Measurements from ENCODE around the gene LAMC3.

LAMC3 gene

DNA sequence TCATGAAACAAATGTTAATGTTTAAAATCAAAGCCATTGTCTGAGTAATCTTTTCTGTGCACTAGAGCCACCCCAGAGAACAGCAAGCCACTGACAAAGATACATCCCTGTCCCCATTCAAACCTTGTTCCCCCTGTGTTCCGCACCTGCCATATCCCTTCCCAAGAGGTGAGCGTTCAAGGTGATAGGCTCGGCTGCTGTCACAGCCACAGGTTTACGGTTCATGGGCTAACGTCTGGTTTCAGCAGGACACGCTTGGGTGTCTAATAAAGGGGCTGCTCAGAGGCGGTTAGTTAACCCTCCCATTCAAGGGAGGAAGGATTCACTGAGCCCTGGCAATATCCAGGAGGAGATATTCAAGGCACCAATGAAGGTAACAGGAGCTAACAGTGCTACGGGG, 24.5 kb upstream of the LAMC3 start:
- DNase-seq (no peak), ATAC-seq (no peak)
- no peaks in the 10 kb centered on the region for H3K36me3 Mint-ChIP-seq (ENCODE audit: low read depth)
- no peaks in the 10 kb centered on the region for H3K27me3 Mint-ChIP-seq
- no peaks in the 10 kb centered on the region for H3K9me3 Mint-ChIP-seq
- H3K4me1 Mint-ChIP-seq = no peaks in the 10 kb centered on the region
- H3K27ac Mint-ChIP-seq = no peak overlapping the region
- H3K4me3 Mint-ChIP-seq = no peak overlapping the region

DNA sequence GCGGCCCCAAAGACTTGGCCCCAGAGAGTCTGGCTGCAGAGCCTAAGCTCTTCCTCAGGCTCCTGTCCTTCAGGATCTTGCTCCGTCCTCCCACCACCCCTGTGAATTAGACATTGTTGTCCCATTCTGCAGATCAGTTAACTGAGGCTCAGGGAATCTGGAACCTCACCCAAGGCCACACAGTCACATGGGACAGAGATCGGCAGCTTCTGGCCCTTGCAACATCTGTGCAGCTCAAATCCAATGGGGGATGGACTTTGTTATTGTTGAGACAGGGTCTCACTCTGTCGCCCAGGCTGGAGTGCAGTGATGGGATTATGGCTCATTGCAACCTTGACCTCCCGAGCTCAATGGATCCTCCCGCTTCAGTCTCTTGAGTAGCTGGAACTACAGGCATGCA, 23.9 kb upstream of the LAMC3 start:
- no peaks in the 10 kb centered on the region for H3K36me3 Mint-ChIP-seq (ENCODE audit: low read depth)
- no peak for DNase-seq
- H3K9me3 Mint-ChIP-seq = no peaks in the 10 kb centered on the region
- no peak overlapping the region for H3K27ac Mint-ChIP-seq
- H3K4me1 Mint-ChIP-seq = no peaks in the 10 kb centered on the region
- H3K4me3 Mint-ChIP-seq = no peak overlapping the region
- ATAC-seq = no peak
- no peaks in the 10 kb centered on the region for H3K27me3 Mint-ChIP-seq

DNA sequence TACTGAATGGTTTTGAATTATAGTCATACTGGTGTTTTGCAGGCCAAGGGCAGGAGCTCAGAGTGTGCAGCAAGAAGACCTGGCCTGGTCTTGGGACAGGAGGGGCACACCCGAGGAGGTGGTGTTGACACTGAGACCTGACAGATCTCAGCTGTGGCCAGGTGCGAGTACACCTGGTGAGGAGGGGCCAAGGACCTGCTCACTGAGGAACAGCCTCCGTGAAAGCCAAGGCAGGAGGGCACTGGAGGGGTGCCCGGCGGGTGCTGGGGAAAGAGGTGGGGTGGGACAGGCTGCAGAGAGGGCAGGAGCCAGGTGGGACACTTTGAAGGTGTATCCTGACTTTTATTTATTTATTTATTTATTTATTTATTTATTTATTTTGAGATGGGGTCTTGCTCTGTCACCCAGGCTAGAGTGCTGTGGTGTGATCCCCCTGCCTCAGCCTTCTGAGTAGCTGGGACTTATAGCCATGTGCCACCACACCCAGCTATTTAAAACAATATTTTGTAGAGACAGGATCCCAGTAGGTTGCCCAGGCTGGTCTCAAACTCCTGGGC, 23.3 kb upstream of the LAMC3 start:
- Mint-ChIP-seq H3K27me3 (no peaks in the 10 kb centered on the region), H3K4me1 (no peaks in the 10 kb centered on the region), H3K9me3 (no peaks in the 10 kb centered on the region), H3K36me3 (ENCODE audit: low read depth) (no peaks in the 10 kb centered on the region), H3K4me3 (no peak overlapping the region), H3K27ac (no peak overlapping the region)
- DNase-seq (no peak), ATAC-seq (no peak)

DNA sequence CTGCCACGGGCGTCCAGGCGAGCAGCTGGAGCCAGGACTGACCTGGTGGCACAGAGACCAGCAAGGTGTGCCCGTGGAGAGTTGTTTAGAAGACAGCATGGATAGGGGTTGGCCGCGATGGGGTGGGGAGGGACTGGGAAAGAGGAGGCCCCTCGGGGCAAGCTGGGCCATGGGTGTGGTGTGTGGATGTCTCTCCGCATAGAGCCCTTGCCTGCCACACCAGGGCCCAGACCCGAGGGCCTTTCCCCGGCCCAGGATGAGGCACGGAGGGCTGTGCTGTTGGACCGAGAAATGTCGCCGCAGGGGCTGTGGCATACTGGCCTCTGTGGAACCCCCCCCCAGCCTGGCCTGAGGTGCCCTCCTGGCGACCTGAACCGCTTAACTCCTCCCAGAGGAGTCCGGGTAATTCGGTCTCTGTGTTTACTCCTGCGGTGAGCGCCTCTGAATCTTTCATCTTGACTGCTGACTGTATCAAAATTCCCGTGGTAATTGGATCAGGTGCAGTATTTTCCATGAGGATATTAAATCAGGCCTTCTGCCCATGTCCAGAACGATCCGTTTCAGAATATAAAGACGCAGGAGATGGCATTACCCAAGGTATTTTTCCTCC, 22.5 kb upstream of the LAMC3 start:
- DNase-seq = no peak
- H3K9me3 Mint-ChIP-seq = no peaks in the 10 kb centered on the region
- no peaks in the 10 kb centered on the region for H3K27me3 Mint-ChIP-seq
- no peak overlapping the region for H3K27ac Mint-ChIP-seq
- no peak overlapping the region for H3K4me3 Mint-ChIP-seq
- no peak for ATAC-seq
- no peaks in the 10 kb centered on the region for H3K4me1 Mint-ChIP-seq
- no peaks in the 10 kb centered on the region for H3K36me3 Mint-ChIP-seq (ENCODE audit: low read depth)

DNA sequence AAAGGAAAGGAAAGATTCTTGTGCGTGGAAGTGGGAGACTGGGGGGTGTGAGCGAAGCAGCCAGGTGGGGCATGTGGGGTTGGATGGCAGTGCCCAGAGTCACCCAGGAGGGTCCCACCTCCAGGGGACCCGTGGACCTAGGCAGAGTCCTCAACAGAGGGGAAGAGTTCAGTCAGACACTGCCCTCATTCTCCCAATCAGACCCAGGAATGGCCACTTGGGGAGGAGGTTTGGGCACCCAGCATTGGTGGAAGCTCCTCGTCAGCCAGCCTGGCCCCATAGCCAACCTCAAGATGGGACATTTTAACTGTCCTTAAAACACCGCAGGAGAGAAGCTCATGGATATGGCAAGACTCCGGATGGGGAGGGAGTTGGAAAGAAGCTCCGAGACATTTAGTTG, 21.9 kb upstream of the LAMC3 start:
- no peaks in the 10 kb centered on the region for H3K27me3 Mint-ChIP-seq
- H3K27ac Mint-ChIP-seq = no peak overlapping the region
- DNase-seq (no peak), ATAC-seq (no peak)
- no peaks in the 10 kb centered on the region for H3K4me1 Mint-ChIP-seq
- no peaks in the 10 kb centered on the region for H3K9me3 Mint-ChIP-seq
- no peaks in the 10 kb centered on the region for H3K36me3 Mint-ChIP-seq (ENCODE audit: low read depth)
- no peak overlapping the region for H3K4me3 Mint-ChIP-seq

DNA sequence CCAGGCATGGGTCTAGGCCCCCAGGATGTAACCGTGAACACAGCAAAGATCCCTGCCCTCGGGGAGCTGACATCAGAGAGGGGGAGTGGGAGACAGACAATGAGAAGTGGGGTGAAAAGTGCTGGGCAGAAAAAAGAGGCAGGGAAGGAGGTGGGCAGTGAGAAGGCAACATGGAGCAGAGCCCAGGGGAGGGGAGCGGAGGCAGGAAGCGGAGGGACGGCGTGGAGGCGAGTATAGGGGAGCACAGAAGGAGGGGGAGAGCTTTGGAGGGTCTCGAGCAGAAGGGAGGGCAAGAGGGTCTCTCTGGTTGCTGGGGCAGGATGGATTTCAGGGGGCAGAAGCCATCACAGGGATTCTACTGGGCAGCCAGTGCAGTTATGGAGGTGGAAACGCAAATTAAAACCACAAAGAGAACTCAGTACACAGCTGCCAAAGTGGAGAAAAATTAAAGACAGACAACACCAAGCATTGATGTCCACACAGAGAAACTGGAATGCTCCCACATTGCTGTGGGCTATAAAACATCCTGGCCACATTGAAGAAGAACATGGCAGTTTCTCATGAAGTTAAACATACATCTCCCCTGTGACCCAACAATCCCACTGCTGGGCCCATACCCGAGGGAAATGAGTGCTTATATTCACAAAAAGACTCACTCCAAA, 21.1 kb upstream of the LAMC3 start:
- no peak for DNase-seq
- Mint-ChIP-seq H3K4me1 (no peaks in the 10 kb centered on the region), H3K27ac (no peak overlapping the region), H3K36me3 (ENCODE audit: low read depth) (no peaks in the 10 kb centered on the region), H3K4me3 (no peak overlapping the region), H3K27me3 (no peaks in the 10 kb centered on the region), H3K9me3 (no peaks in the 10 kb centered on the region)
- ATAC-seq = no peak

DNA sequence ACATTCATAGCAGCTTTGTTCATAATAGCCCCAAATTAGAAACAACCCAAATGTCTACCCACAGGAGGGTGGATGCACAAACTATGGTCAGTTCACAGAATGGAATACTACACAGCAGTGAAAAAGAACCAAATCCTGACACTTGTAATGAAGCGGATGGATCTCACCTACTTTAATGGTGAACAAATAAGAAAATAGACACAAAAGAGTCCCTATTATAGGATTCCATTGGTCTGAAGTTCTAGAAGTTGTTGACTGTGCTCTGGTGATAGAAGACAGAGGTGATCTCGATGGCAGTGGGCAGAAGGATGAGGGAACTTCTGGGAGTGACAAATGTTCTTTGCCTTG, 20.6 kb upstream of the LAMC3 start:
- ATAC-seq (no peak), DNase-seq (no peak)
- no peak overlapping the region for H3K4me3 Mint-ChIP-seq
- H3K27ac Mint-ChIP-seq = no peak overlapping the region
- H3K9me3 Mint-ChIP-seq = no peaks in the 10 kb centered on the region
- no peaks in the 10 kb centered on the region for H3K4me1 Mint-ChIP-seq
- no peaks in the 10 kb centered on the region for H3K27me3 Mint-ChIP-seq
- H3K36me3 Mint-ChIP-seq (ENCODE audit: low read depth) = no peaks in the 10 kb centered on the region

DNA sequence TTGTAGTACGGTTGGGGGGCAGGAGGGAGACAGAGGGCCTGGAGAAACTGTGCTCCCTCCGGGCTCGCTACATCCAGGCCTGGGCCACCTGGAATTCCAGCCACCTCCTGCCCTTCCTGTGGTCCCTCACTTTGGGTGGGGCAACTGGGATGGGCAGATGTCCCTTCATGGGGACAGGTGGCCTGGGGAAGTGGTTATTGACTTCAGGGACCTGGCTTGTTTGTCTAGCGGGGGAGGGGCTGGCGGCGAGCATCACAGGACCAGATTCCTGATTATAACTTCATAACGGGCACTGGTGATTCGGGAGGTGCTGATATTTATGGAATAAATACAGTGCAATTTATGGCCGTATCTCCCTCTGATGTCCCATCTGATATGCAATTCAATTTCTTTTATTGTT, 20.1 kb upstream of the LAMC3 start:
- no peaks in the 10 kb centered on the region for H3K27me3 Mint-ChIP-seq
- no peak overlapping the region for H3K27ac Mint-ChIP-seq
- DNase-seq (no peak), ATAC-seq (no peak)
- H3K4me3 Mint-ChIP-seq = no peak overlapping the region
- H3K9me3 Mint-ChIP-seq = no peaks in the 10 kb centered on the region
- no peaks in the 10 kb centered on the region for H3K4me1 Mint-ChIP-seq
- H3K36me3 Mint-ChIP-seq (ENCODE audit: low read depth) = no peaks in the 10 kb centered on the region

DNA sequence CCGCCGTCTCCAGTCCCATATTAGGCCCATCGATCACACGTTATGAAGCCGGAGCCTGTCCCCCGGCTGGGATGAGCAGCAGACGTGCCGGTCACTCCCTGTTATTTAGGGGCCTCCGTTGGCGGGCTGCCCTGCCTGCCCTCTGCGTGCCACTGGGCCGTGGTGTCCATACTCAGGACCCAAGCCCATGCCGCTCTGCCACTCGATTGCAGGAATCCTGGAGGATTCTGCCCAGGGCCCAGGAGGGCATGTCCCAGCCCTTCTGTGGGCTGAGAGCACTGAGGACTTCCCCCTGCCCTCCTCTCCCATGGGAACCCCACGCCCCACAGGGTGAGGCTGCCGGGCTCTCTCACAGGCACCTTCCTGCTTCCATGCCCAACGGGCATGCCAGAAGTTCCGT, 19.6 kb upstream of the LAMC3 start:
- no peak overlapping the region for H3K4me3 Mint-ChIP-seq
- H3K27ac Mint-ChIP-seq = no peak overlapping the region

DNA sequence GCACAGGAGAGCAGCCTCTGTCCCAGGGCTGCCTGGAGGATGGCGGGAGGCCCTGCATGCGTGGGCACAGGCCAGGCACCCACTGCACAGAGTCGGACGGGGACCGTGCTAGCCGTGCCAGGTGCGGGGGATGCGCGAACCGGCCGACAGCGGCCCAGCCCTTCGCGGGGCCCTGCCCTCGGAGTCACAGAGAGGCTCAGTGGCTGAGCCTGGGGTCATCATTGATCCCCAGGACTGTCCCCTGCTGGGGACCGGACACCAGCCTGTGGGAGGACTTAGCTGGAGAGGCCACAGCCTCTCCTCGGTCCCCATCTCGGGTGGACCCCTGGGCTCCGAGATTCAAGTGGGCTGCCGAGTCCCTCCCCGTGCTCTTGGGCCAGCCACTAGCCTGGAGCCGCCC, 19.1 kb upstream of the LAMC3 start:
- H3K27me3 Mint-ChIP-seq = no peaks in the 10 kb centered on the region
- ATAC-seq = no peak
- H3K4me1 Mint-ChIP-seq = no peaks in the 10 kb centered on the region
- no peak overlapping the region for H3K4me3 Mint-ChIP-seq
- DNase-seq = no peak
- no peaks in the 10 kb centered on the region for H3K9me3 Mint-ChIP-seq
- H3K27ac Mint-ChIP-seq = no peak overlapping the region
- H3K36me3 Mint-ChIP-seq (ENCODE audit: low read depth) = no peaks in the 10 kb centered on the region

More for the DNA sequence above, 19.6 kb upstream of the LAMC3 start:
- no peaks in the 10 kb centered on the region for H3K4me1 Mint-ChIP-seq
- H3K36me3 Mint-ChIP-seq (ENCODE audit: low read depth) = no peaks in the 10 kb centered on the region
- no peaks in the 10 kb centered on the region for H3K27me3 Mint-ChIP-seq
- no peaks in the 10 kb centered on the region for H3K9me3 Mint-ChIP-seq
- no peak for ATAC-seq
- DNase-seq = no peak

DNA sequence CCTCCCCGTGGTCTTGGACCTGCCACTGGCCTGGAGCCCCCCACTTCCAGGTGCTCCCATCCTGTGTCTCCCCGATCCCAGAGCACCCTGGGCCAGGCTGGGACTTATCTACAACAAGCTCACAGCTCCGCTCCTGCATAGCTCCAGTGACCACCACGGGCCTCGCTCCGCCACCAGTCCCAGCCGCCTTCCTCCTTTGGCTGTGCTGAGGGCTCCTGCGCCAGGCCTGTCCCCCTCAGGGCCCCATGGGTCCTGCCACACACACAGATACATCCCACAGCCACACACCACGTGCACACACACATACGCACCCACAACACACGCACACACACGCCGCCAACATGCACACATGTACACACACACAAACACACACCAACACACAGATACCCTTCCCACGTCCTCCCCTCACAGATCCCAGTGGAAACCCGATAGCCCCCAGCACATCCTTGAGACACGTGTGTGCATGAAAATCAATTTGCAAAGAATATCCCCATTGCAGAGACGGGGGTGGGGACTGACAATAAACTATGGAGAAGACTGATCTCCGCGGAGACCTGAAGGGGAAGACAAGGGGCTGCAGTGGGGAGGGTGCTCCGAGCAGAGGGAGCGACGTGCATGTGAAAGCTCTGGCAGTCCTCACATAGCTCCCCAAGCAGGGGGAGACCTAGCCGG, 18.5 kb upstream of the LAMC3 start:
- no peak overlapping the region for H3K27ac Mint-ChIP-seq
- DNase-seq (no peak), ATAC-seq (no peak)
- no peaks in the 10 kb centered on the region for H3K4me1 Mint-ChIP-seq
- H3K4me3 Mint-ChIP-seq = no peak overlapping the region
- no peaks in the 10 kb centered on the region for H3K9me3 Mint-ChIP-seq
- H3K36me3 Mint-ChIP-seq (ENCODE audit: low read depth) = no peaks in the 10 kb centered on the region
- H3K27me3 Mint-ChIP-seq = no peaks in the 10 kb centered on the region

DNA sequence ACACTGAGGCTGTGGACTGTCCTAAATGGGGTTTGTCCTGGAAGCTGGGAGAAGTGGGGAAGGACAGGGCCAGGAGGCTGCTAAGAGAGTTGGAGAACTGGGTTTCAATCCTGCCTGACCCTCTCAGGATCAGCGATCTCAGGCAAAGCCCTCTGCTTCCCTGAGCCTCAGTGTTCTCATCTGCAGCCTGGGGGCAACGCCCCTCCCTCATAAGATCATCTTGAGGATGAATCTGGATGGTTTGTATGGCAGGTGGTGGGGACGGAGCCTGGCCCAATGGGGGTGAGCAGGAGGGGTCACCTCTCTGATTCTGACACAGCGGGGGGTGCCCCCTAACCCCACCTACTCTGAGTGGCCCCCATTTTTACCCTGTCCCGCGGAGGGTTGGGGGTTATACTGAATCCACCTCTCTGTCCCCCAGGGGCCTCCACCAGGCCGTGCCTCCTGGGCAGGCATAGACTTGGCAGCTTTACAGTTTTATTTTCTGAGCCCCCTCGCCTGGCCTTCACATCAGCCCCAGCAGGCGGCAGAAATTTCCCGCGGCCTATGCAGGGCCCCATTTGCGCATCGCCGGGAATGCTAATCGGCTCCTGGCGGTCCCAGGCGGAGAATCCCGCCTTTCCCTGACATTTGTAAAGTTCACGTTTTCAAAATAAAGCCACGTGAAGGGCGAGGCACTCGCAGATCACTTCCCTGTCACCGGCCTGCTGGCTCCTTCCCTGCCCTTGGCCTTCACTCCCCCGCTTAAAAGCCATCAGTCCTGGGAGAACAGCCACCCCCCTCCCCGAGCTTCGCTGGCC, 17.8 kb upstream of the LAMC3 start:
- Mint-ChIP-seq H3K27ac (no peak overlapping the region), H3K4me3 (no peak overlapping the region), H3K36me3 (ENCODE audit: low read depth) (no peaks in the 10 kb centered on the region), H3K9me3 (no peaks in the 10 kb centered on the region), H3K4me1 (no peaks in the 10 kb centered on the region), H3K27me3 (no peaks in the 10 kb centered on the region)
- DNase-seq (no peak), ATAC-seq (no peak)

DNA sequence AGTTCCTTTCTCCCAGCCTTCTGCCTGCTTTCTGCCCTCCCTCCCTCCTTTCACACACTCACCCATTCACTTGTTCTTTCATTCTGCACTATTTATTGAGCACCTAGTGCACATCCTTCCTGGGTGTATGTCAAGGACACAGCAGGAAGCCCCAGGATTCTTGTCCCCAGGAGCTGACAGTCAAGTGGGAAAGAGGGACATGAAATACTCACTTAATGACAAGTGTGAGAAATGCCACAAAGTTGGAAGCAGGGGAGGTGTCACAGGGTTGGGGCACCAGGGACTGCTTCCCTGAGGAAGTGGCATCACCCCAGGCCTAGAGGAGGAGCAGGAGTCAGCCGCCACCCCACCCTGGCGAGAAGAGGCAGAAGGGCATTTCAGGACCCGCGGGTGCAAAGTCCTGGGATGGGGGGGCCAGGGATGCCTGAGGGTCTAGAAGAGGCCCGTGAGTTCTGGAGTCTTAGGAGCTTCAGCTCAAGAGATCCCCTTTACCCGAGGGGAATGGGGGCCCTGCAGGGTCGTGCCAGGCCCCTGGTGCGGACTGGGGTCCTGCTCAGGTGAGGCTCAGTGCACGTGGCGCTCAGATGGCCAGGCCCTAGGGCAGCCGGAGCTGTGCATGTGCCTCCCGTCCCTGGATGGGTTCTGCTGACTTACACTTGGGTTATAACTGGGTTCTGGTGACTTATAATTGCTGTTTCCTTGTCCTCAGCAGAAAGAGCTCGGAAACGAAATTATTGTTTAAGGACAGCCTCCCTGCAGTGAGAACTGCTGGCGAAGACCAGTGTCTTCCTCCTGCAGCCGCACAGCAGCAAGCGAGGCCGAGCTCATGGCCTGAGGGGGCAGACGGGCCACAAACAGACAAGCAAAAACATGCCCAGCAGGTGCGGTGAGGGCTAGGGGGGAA, 16.9 kb upstream of the LAMC3 start:
- DNase-seq (no peak), ATAC-seq (no peak)
- H3K27ac Mint-ChIP-seq = no peak overlapping the region
- H3K36me3 Mint-ChIP-seq (ENCODE audit: low read depth) = no peaks in the 10 kb centered on the region
- no peaks in the 10 kb centered on the region for H3K27me3 Mint-ChIP-seq
- H3K4me1 Mint-ChIP-seq = no peaks in the 10 kb centered on the region
- H3K9me3 Mint-ChIP-seq = no peaks in the 10 kb centered on the region
- no peak overlapping the region for H3K4me3 Mint-ChIP-seq

DNA sequence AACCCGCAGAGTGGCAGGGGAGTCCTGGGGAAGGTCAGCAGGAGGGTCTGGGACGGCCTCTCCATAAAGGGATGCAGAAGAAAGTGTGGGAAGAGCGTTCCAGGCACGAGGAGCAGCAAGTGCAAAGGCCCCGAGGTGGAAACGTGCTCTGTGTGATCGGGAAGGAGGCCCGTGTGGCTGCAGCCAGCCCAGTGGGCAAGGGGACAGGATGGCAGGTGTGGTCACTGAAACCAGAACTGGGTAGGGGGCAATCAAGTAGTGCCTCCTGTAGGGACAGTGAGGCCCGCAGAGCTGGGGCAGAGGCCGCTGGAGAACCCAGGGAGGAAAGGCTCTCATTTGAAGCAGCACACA, 16.3 kb upstream of the LAMC3 start:
- no peaks in the 10 kb centered on the region for H3K4me1 Mint-ChIP-seq
- H3K36me3 Mint-ChIP-seq (ENCODE audit: low read depth) = no peaks in the 10 kb centered on the region
- H3K9me3 Mint-ChIP-seq = no peaks in the 10 kb centered on the region
- no peaks in the 10 kb centered on the region for H3K27me3 Mint-ChIP-seq
- H3K4me3 Mint-ChIP-seq = no peak overlapping the region
- H3K27ac Mint-ChIP-seq = no peak overlapping the region
- ATAC-seq (no peak), DNase-seq (no peak)
